GM12878 (cell line): ENCODE data around the gene CGAS. TPM values are rescaled to one million over a fixed set of nuclear protein-coding genes. Genes with fewer than 3 reads are reported as not detected.

Source experiments
- ATAC-seq: fragments of 200-7000 bp; cut with Tn5 transposase; 3 replicates; pipeline ENCODE4 v1.9.1; 2020; ENCODE audit warnings: mild to moderate bottlenecking, moderate library complexity
- BruUV-seq: library from RNA; stranded (reverse); fragments of 400-500 nt; replicated peaks from 2 replicates; lab custom pipeline; 2021; lab: Mats Ljungman, UMichigan
- CTCF ChIA-PET: fragments of 300-600 bp; sonication (Branson Sonifier 250); formaldehyde crosslinking; extraction: SDS; loops from one replicate; lab custom pipeline; 2021; ENCODE audit warnings: inconsistent platforms; lab: Yijun Ruan, JAX
- POLR2A ChIA-PET: fragments of 350-600 bp; formaldehyde crosslinking; extraction: SDS; loops from one replicate; lab custom pipeline; 2021; ENCODE audit warnings: inconsistent platforms; lab: Charles Lee
- RAD21 ChIA-PET: fragments of 300-600 bp; sonication (Branson Sonifier 250); formaldehyde crosslinking; loops from one replicate; lab custom pipeline; 2023; ENCODE audit warnings: antibody characterized with exemption; ENCODE audit not compliant: unreplicated experiment; lab: Charles Lee
- SMC1A ChIA-PET: fragments of 300-600 bp; sonication (Branson Sonifier 250); formaldehyde crosslinking; loops from one replicate; lab custom pipeline; 2023; ENCODE audit not compliant: unreplicated experiment, uncharacterized antibody; lab: Charles Lee
- DNase-seq: peaks from one replicate; pipeline ENCODE4 v3.0.0-alpha.2; 2011; ENCODE audit warnings: low read depth, low spot score
- FAIRE-seq: peaks from 3 replicates; lab custom pipeline; 2011; peaks lifted over from hg19 to GRCh38; lab: Jason Lieb, UNC
- H2AFZ ChIP-seq: 2 replicates; pipeline ENCODE4 v1.6.0; 2011; ENCODE audit warnings: low read depth, low read length, control low read depth; ENCODE audit not compliant: control insufficient read depth
- H3K27ac ChIP-seq: 2 replicates; pipeline ENCODE4 v1.5.1; 2011; ENCODE audit warnings: control low read depth; ENCODE audit not compliant: control insufficient read depth, insufficient read depth
- H3K27me3 ChIP-seq, 2 experiments: replicated peaks in 1 of 2; 2 replicates each; pipeline versions ENCODE4 v1.6.0 to v1.6.1; 2011; ENCODE audit warnings: low read length in 1 of 2; ENCODE audit not compliant: control insufficient read depth in 2 of 2, insufficient read depth in 2 of 2
- H3K36me3 ChIP-seq, 2 experiments: 2 replicates each; pipeline ENCODE4 v1.5.1; 2011; ENCODE audit warnings: low read length in 1 of 2; ENCODE audit not compliant: control insufficient read depth in 2 of 2, insufficient read depth in 2 of 2
- H3K4me1 ChIP-seq: 2 replicates; pipeline ENCODE4 v1.6.1; 2011; ENCODE audit warnings: mild to moderate bottlenecking, low read length, moderate library complexity, mixed read lengths; ENCODE audit not compliant: control insufficient read depth, insufficient read depth
- H3K4me2 ChIP-seq: 2 replicates; pipeline ENCODE4 v1.6.0; 2011; ENCODE audit warnings: control low read depth; ENCODE audit not compliant: control insufficient read depth, insufficient read depth
- H3K4me3 ChIP-seq: fragments of 200-600 bp; sonication (generic); 2 replicates; pipeline ENCODE4 v1.5.1; 2016
- H3K79me2 ChIP-seq: 2 replicates; pipeline ENCODE4 v1.6.0; 2011; ENCODE audit warnings: low read length; ENCODE audit not compliant: control insufficient read depth, insufficient read depth
- H3K9ac ChIP-seq: 2 replicates; pipeline ENCODE4 v1.8.0; 2011; ENCODE audit warnings: low read length, control low read depth, mixed read lengths; ENCODE audit not compliant: control insufficient read depth, insufficient read depth
- H3K9me3 ChIP-seq: replicated peaks from 3 replicates; pipeline ENCODE4 v1.5.1; 2011; ENCODE audit warnings: mild to moderate bottlenecking, low read length; ENCODE audit not compliant: control insufficient read depth, insufficient read depth
- H4K20me1 ChIP-seq: 2 replicates; pipeline ENCODE4 v1.6.0; 2011; ENCODE audit not compliant: control insufficient read depth, insufficient read depth
- CHD4 ChIP-seq: fragments of 200-600 bp; sonication (generic); IDR thresholded peaks from 2 replicates; pipeline ENCODE4 v1.6.1; 2016; ENCODE audit warnings: mild to moderate bottlenecking
- E2F8 ChIP-seq: fragments of 450-650 bp; IDR thresholded peaks from 2 replicates; pipeline ENCODE4 v1.6.1; 2018; ENCODE audit warnings: mild to moderate bottlenecking, low read depth, moderate library complexity; ENCODE audit not compliant: partially characterized antibody
- EGR1 ChIP-seq, 2 experiments: IDR thresholded peaks; 1 replicate in 1 of 2; 2 replicates in 1 of 2; pipeline ENCODE4 v1.6.1; 2011 to 2012; ENCODE audit warnings: low read depth in 2 of 2, low read length in 2 of 2, borderline replicate concordance in 1 of 2, mild to moderate bottlenecking in 1 of 2, moderate library complexity in 1 of 2
- IRF3 ChIP-seq: fragments of 450-650 bp; IDR thresholded peaks from 2 replicates; pipeline ENCODE4 v1.6.1; 2014; ENCODE audit warnings: mild to moderate bottlenecking
- LARP7 ChIP-seq: fragments of 450-650 bp; IDR thresholded peaks from 2 replicates; pipeline ENCODE4 v1.6.1; 2017; ENCODE audit warnings: mild to moderate bottlenecking
- MYB ChIP-seq: fragments of 150-350 bp; IDR thresholded peaks from 2 replicates; pipeline ENCODE4 v1.6.1; 2014; ENCODE audit warnings: mild to moderate bottlenecking, low read depth, low read length, borderline replicate concordance
- NR2C1 ChIP-seq: fragments of 450-650 bp; IDR thresholded peaks from 2 replicates; pipeline ENCODE4 v1.6.1; 2017; ENCODE audit warnings: antibody characterized with exemption, mild to moderate bottlenecking, moderate library complexity
- SMAD1 ChIP-seq: fragments of 450-650 bp; IDR thresholded peaks from 2 replicates; pipeline ENCODE4 v1.6.1; 2018; ENCODE audit warnings: mild to moderate bottlenecking, low read depth; ENCODE audit not compliant: partially characterized antibody
- SREBF2 ChIP-seq: IDR thresholded peaks from 2 replicates; pipeline ENCODE4 v1.6.1; 2012; ENCODE audit warnings: mild to moderate bottlenecking, low read length
- TBL1XR1 ChIP-seq: IDR thresholded peaks from 2 replicates; pipeline ENCODE4 v1.6.1; 2012; ENCODE audit warnings: low read depth, low read length, improper control_type of control experiment
- YY1 ChIP-seq: IDR thresholded peaks from 2 replicates; pipeline ENCODE4 v1.6.1; 2011; ENCODE audit warnings: low read depth, mild to moderate bottlenecking, low read length
- ZSCAN29 ChIP-seq: fragments of 450-650 bp; IDR thresholded peaks from 2 replicates; pipeline ENCODE4 v1.6.1; 2017; ENCODE audit warnings: mild to moderate bottlenecking, moderate library complexity
- WGBS: methylation state at CpG from one replicate; pipeline ENCODE4 v1.1.6; 2016; ENCODE audit warnings: low lambda C conversion rate; ENCODE audit not compliant: insufficient replicate concordance, insufficient coverage; ENCODE audit errors: missing lambda C conversion rate; 5-methylcytosine and 5-hydroxymethylcytosine counted together
- in situ Hi-C: fragments of 300-500 bp; cut with MboI; formaldehyde crosslinking; loops from 9 replicates; pipeline ENCODE4 v1.14.3; 2018; ENCODE audit warnings: mixed read lengths
- intact Hi-C: fragments of 100-400 bp; cut with micrococcal nuclease; formaldehyde crosslinking; loops from one replicate; pipeline ENCODE4 v1.14.2; 2022; ENCODE audit not compliant: unreplicated experiment
- polyA plus RNA-seq, 11 experiments: library from polyadenylated mRNA; depleted of rRNA in 4 of 11; unstranded in 6 of 11; stranded (reverse) in 5 of 11; fragments of >200 nt; fragmentation: Nextera tagmentation in 4 of 11; fragmentation: Illumina TruSeq in 1 of 11; extraction: Ambion mirVana in 4 of 11; extraction: Trizol in 1 of 11; gene quantifications; 1 replicate in 1 of 11; 2 replicates in 10 of 11; pipeline versions ENCODE4 v1.2.1 to v1.2.3, GENCODE V29; 2011 to 2016; ENCODE audit warnings: inconsistent platforms in 2 of 11, missing spikeins in 2 of 11, low read depth in 1 of 11
- total RNA-seq, 4 experiments: library from RNA; depleted of rRNA in 3 of 4; stranded (reverse); fragments of >200 nt in 3 of 4; fragmentation: Illumina TruSeq in 1 of 4; extraction: Trizol in 1 of 4; gene quantifications; 2 replicates each; pipeline versions ENCODE4 v1.2.1 to v1.2.3, GENCODE V29; 2013 to 2021
- TF ChIP-seq, protein P1 (sequence below): fragments of 150-350 bp; IDR thresholded peaks from 2 replicates; pipeline ENCODE4 v1.6.1; 2016; ENCODE audit warnings: low read depth, low read length
- TF ChIP-seq, protein P2 (sequence below): fragments of 150-350 bp; IDR thresholded peaks from 2 replicates; pipeline ENCODE4 v1.6.1; 2014; ENCODE audit warnings: mild to moderate bottlenecking, low read depth, low read length
- TF ChIP-seq, protein P3 (sequence below): IDR thresholded peaks from 2 replicates; pipeline ENCODE4 v1.6.1; 2011; ENCODE audit warnings: borderline replicate concordance, low read depth, mild to moderate bottlenecking, moderate library complexity, mixed read lengths, low read length; ENCODE audit not compliant: insufficient read depth; ENCODE audit errors: extremely low read length

Gene CGAS
- total and polyA plus RNA-seq, 10 of the 15 experiments (the other 5 are each of a cell fraction or from before 2014, with no cell fraction given): 4.7 to 30.2 (median 22.1) TPM

GRCh38 chr6:73421534-73421933, 30.6 kb downstream of the CGAS start:
- Histone ChIP-seq H3K4me1 (no peaks in the 10 kb centered on the region), H3K9ac (no peak overlapping the region), H3K9me3 (no peaks in the 10 kb centered on the region; the same call in 2 of the 3 replicates), H3K36me3 (peaks cover 4 to 23% of the 10 kb centered on the region in 2 experiments), H3K4me3 (no peak overlapping the region), H3K4me2 (no peak overlapping the region), H3K27me3 (no peaks in the 10 kb centered on the region), H3K27ac (no peak overlapping the region), H3K79me2 (no peaks in the 10 kb centered on the region), H4K20me1 (no peaks in the 10 kb centered on the region), H2AFZ (no peak overlapping the region)
- POLR2A ChIA-PET: interaction anchor here (0.5 kb wide), 1 partner anchor 101 kb away, joined by 3 read pairs; no protein-coding TSS in a partner anchor
- intact Hi-C loops (no loop called here), in situ Hi-C loops (no loop called here)
- WGBS: 98% methylated on average over 2 of the region's 2 CpGs
- ATAC-seq (no peak), FAIRE-seq (no peak), DNase-seq (no peak)
- no TSS peak for BruUV-seq
- RAD21 ChIA-PET: no interaction called here
- CTCF ChIA-PET: no interaction called here
- no peak for TF ChIP-seq NR2C1
- no peak for TF ChIP-seq ZSCAN29
- TF ChIP-seq LARP7: no peak
- no peak for TF ChIP-seq IRF3
- TF ChIP-seq SMAD1: no peak
- TF ChIP-seq YY1: no peak
- TF ChIP-seq EGR1 (IDR thresholded peaks at IDR 0.05; ENCODE audit: borderline replicate concordance in 1 of 2, low read depth in 2 of 2, low read length in 2 of 2): no peak
- TF ChIP-seq, protein P1, sequence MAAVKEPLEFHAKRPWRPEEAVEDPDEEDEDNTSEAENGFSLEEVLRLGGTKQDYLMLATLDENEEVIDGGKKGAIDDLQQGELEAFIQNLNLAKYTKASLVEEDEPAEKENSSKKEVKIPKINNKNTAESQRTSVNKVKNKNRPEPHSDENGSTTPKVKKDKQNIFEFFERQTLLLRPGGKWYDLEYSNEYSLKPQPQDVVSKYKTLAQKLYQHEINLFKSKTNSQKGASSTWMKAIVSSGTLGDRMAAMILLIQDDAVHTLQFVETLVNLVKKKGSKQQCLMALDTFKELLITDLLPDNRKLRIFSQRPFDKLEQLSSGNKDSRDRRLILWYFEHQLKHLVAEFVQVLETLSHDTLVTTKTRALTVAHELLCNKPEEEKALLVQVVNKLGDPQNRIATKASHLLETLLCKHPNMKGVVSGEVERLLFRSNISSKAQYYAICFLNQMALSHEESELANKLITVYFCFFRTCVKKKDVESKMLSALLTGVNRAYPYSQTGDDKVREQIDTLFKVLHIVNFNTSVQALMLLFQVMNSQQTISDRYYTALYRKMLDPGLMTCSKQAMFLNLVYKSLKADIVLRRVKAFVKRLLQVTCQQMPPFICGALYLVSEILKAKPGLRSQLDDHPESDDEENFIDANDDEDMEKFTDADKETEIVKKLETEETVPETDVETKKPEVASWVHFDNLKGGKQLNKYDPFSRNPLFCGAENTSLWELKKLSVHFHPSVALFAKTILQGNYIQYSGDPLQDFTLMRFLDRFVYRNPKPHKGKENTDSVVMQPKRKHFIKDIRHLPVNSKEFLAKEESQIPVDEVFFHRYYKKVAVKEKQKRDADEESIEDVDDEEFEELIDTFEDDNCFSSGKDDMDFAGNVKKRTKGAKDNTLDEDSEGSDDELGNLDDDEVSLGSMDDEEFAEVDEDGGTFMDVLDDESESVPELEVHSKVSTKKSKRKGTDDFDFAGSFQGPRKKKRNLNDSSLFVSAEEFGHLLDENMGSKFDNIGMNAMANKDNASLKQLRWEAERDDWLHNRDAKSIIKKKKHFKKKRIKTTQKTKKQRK: no peak
- TF ChIP-seq, protein P2, sequence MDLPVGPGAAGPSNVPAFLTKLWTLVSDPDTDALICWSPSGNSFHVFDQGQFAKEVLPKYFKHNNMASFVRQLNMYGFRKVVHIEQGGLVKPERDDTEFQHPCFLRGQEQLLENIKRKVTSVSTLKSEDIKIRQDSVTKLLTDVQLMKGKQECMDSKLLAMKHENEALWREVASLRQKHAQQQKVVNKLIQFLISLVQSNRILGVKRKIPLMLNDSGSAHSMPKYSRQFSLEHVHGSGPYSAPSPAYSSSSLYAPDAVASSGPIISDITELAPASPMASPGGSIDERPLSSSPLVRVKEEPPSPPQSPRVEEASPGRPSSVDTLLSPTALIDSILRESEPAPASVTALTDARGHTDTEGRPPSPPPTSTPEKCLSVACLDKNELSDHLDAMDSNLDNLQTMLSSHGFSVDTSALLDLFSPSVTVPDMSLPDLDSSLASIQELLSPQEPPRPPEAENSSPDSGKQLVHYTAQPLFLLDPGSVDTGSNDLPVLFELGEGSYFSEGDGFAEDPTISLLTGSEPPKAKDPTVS: no peak
- TF ChIP-seq TBL1XR1: no peak
- TF ChIP-seq E2F8: no peak
- TF ChIP-seq, protein P3, sequence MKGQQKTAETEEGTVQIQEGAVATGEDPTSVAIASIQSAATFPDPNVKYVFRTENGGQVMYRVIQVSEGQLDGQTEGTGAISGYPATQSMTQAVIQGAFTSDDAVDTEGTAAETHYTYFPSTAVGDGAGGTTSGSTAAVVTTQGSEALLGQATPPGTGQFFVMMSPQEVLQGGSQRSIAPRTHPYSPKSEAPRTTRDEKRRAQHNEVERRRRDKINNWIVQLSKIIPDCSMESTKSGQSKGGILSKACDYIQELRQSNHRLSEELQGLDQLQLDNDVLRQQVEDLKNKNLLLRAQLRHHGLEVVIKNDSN: no peak
- TF ChIP-seq MYB: no peak
- TF ChIP-seq CHD4: no peak
- TF ChIP-seq SREBF2: no peak
- SMC1A ChIA-PET: no interaction called here
